Measurements from ENCODE around the gene BNIP3.

- no peak for TF ChIP-seq CTCF (IDR thresholded peaks at IDR 0.05; ENCODE audit: low read depth, low read length)
- no peak for TF ChIP-seq EZH2phosphoT487 (IDR thresholded peaks at IDR 0.05; ENCODE audit: low read depth)
These were observed 48.6 kb downstream of the BNIP3 start for GRCh38 chr10:131933016-131933695.

Data from OCI-LY3 (cell line).